Glutamatergic neuron (in vitro differentiated cells): ENCODE data around the gene SEC22A. TPM values are rescaled to one million over a fixed set of nuclear protein-coding genes. Genes with fewer than 3 reads are reported as not detected.

Experiments
- DNase-seq: peaks from one replicate; pipeline ENCODE4 v3.0.0; 2022
- H3K27ac Mint-ChIP-seq: one replicate; pipeline ENCODE4 v1.8.0; 2020; ENCODE audit warnings: mild to moderate bottlenecking, mixed read lengths, inconsistent platforms; ENCODE audit not compliant: unreplicated experiment
- H3K27me3 Mint-ChIP-seq: one replicate; pipeline ENCODE4 v1.8.0; 2020; ENCODE audit warnings: mild to moderate bottlenecking, moderate library complexity, mixed read lengths, inconsistent platforms; ENCODE audit not compliant: unreplicated experiment
- H3K36me3 Mint-ChIP-seq: one replicate; pipeline ENCODE4 v1.8.0; 2020; ENCODE audit warnings: mild to moderate bottlenecking, mixed read lengths, inconsistent platforms; ENCODE audit not compliant: unreplicated experiment
- H3K4me1 Mint-ChIP-seq: one replicate; pipeline ENCODE4 v1.8.0; 2020; ENCODE audit warnings: mild to moderate bottlenecking, low read depth, mixed read lengths, inconsistent platforms; ENCODE audit not compliant: unreplicated experiment
- H3K4me3 Mint-ChIP-seq: one replicate; pipeline ENCODE4 v1.8.0; 2020; ENCODE audit warnings: mild to moderate bottlenecking, mixed read lengths, inconsistent platforms; ENCODE audit not compliant: unreplicated experiment
- H3K9me3 Mint-ChIP-seq: one replicate; pipeline ENCODE4 v1.8.0; 2020; ENCODE audit warnings: mild to moderate bottlenecking, moderate library complexity, mixed read lengths, inconsistent platforms; ENCODE audit not compliant: unreplicated experiment
- CTCF ChIP-seq: fragments of 200-600 bp; sonication (generic); IDR thresholded peaks from one replicate; pipeline ENCODE4 v1.5.0; 2021; ENCODE audit not compliant: partially characterized antibody, unreplicated experiment
- total RNA-seq: library from RNA; stranded (reverse); fragmentation: NEBNext Ultra II Directional; extraction: Animal tissue kit (Norgen Biotek cat#: 25700); gene quantifications from one replicate; pipeline ENCODE4 v1.2.1, GENCODE V29; 2021; ENCODE audit not compliant: unreplicated experiment

The SEC22A gene
- total RNA-seq, 1 donor from 2014 or later = 14.6 TPM

GRCh38 chr3:123289391-123290106 lies 87.8 kb downstream of the SEC22A start:
- Mint-ChIP-seq H3K4me1 (peaks cover 18% of the 10 kb centered on the region), H3K36me3 (peaks cover 19% of the 10 kb centered on the region), H3K9me3 (peaks cover 6% of the 10 kb centered on the region), H3K4me3 (no peak overlapping the region), H3K27ac (no peak overlapping the region), H3K27me3 (peaks cover 9% of the 10 kb centered on the region)
- TF ChIP-seq CTCF = no peak
- DNase-seq = no peak

- Mint-ChIP-seq H3K27me3 (peaks cover 9% of the 10 kb centered on the region), H3K27ac (no peak overlapping the region), H3K36me3 (peaks cover 19% of the 10 kb centered on the region), H3K4me3 (no peak overlapping the region), H3K4me1 (peaks cover 17% of the 10 kb centered on the region), H3K9me3 (peaks cover 6% of the 10 kb centered on the region)
- TF ChIP-seq CTCF = no peak
- no peak for DNase-seq
Measured at GRCh38 chr3:123290107-123290930, 88.6 kb downstream of the SEC22A start.

GRCh38 chr3:123290962-123291361 lies 89.2 kb downstream of the SEC22A start:
- no peak overlapping the region for H3K4me3 Mint-ChIP-seq
- no peak for DNase-seq
- H3K4me1 Mint-ChIP-seq = peaks cover 14% of the 10 kb centered on the region
- H3K36me3 Mint-ChIP-seq = peaks cover 19% of the 10 kb centered on the region
- H3K27ac Mint-ChIP-seq = no peak overlapping the region
- no peak for TF ChIP-seq CTCF
- H3K9me3 Mint-ChIP-seq = peaks cover 6% of the 10 kb centered on the region
- H3K27me3 Mint-ChIP-seq = peaks cover 11% of the 10 kb centered on the region

- no peak for DNase-seq
- no peak for TF ChIP-seq CTCF
- Mint-ChIP-seq H3K4me1 (peaks cover 14% of the 10 kb centered on the region), H3K4me3 (no peak overlapping the region), H3K36me3 (peaks cover 19% of the 10 kb centered on the region), H3K27me3 (peaks cover 14% of the 10 kb centered on the region), H3K9me3 (peaks cover 6% of the 10 kb centered on the region), H3K27ac (no peak overlapping the region)
Measured at GRCh38 chr3:123291404-123291803, 89.7 kb downstream of the SEC22A start.
